Measurements from ENCODE around the gene CLIP2. TPM values are rescaled to one million over a fixed set of nuclear protein-coding genes. Genes with fewer than 3 reads are reported as not detected.
A peak's percentile ranks its signal among the peaks of the same experiment; 100 is the strongest.
"Not testable (repeated sequence)": the region's sequence is repeated elsewhere in the genome, so short reads cannot be mapped to it uniquely, and the experiment has no call there.

CLIP2 gene
- total RNA-seq, 6 experiments from 2014 or later = 27.9 to 37.5 (median 34.5) TPM

GRCh38 chr7:74439541-74439940, 150.3 kb downstream of the CLIP2 start:
- Mint-ChIP-seq H3K36me3 (ENCODE audit: low read depth) (peaks cover 6% of the 10 kb centered on the region), H3K4me1 (ENCODE audit: low read depth) (peaks cover 9% of the 10 kb centered on the region), H3K9me3 (peaks cover 13% of the 10 kb centered on the region), H3K27me3 (ENCODE audit: insufficient read depth) (peaks cover 7% of the 10 kb centered on the region), H3K27ac (no peak overlapping the region), H3K4me3 (no peak overlapping the region)
- no peak for DNase-seq
- no peak for TF ChIP-seq CTCF (IDR thresholded peaks at IDR 0.05)

- not testable (repeated sequence) for H3K4me3 Mint-ChIP-seq; H3K4me1 Mint-ChIP-seq (ENCODE audit: low read depth); H3K36me3 Mint-ChIP-seq (ENCODE audit: low read depth); H3K27me3 Mint-ChIP-seq (ENCODE audit: insufficient read depth); DNase-seq; H3K27ac Mint-ChIP-seq
- peaks cover 13% of the 10 kb centered on the region for H3K9me3 Mint-ChIP-seq
These were observed 150.9 kb downstream of the CLIP2 start for GRCh38 chr7:74440143-74440542.

GRCh38 chr7:74441801-74442200, 152.6 kb downstream of the CLIP2 start:
- TF ChIP-seq CTCF (IDR thresholded peaks at IDR 0.05) = no peak
- Mint-ChIP-seq H3K27me3 (ENCODE audit: insufficient read depth) (peaks cover 7% of the 10 kb centered on the region), H3K36me3 (ENCODE audit: low read depth) (peaks cover 6% of the 10 kb centered on the region), H3K4me3 (no peak overlapping the region), H3K27ac (peak overlapping the region; percentile 43; the same call in 1 of the 2 replicates), H3K4me1 (ENCODE audit: low read depth) (peaks cover 9% of the 10 kb centered on the region), H3K9me3 (peaks cover 13% of the 10 kb centered on the region)
- no peak for DNase-seq

- Mint-ChIP-seq H3K4me1 (ENCODE audit: low read depth) (peaks cover 9% of the 10 kb centered on the region), H3K27me3 (ENCODE audit: insufficient read depth) (peaks cover 10% of the 10 kb centered on the region), H3K4me3 (no peak overlapping the region), H3K9me3 (peaks cover 3% of the 10 kb centered on the region), H3K36me3 (ENCODE audit: low read depth) (no peaks in the 10 kb centered on the region; the same call in 1 of the 2 replicates), H3K27ac (no peak overlapping the region)
- no peak for DNase-seq
- no peak for TF ChIP-seq CTCF (IDR thresholded peaks at IDR 0.05)
These were observed 154.5 kb downstream of the CLIP2 start for GRCh38 chr7:74443543-74444247.

GRCh38 chr7:74449144-74449543, 159.9 kb downstream of the CLIP2 start:
- H3K4me1 Mint-ChIP-seq (ENCODE audit: low read depth) = peaks cover 13% of the 10 kb centered on the region
- H3K4me3 Mint-ChIP-seq = no peak overlapping the region
- no peaks in the 10 kb centered on the region for H3K36me3 Mint-ChIP-seq (ENCODE audit: low read depth)
- H3K9me3 Mint-ChIP-seq = no peaks in the 10 kb centered on the region
- H3K27ac Mint-ChIP-seq = no peak overlapping the region
- DNase-seq = no peak
- peaks cover 5% of the 10 kb centered on the region for H3K27me3 Mint-ChIP-seq (ENCODE audit: insufficient read depth)
- TF ChIP-seq CTCF (IDR thresholded peaks at IDR 0.05) = no peak

- peaks cover 14% of the 10 kb centered on the region for H3K4me1 Mint-ChIP-seq (ENCODE audit: low read depth)
- H3K36me3 Mint-ChIP-seq (ENCODE audit: low read depth) = no peaks in the 10 kb centered on the region
- H3K4me3 Mint-ChIP-seq = no peak overlapping the region
- H3K27ac Mint-ChIP-seq = no peak overlapping the region
- H3K27me3 Mint-ChIP-seq (ENCODE audit: insufficient read depth) = peaks cover 3% of the 10 kb centered on the region
- DNase-seq = peak; percentile 15
- TF ChIP-seq CTCF (IDR thresholded peaks at IDR 0.05) = peak; percentile 94
- H3K9me3 Mint-ChIP-seq = no peaks in the 10 kb centered on the region
These were observed 160.7 kb downstream of the CLIP2 start for GRCh38 chr7:74449809-74450397.
